HL-60 (cell line): ENCODE data around the gene PELI2.
A peak's percentile ranks its signal among the peaks of the same experiment; 100 is the strongest.

ENCODE experiments used
- DNase-seq, 2 experiments: peaks; one replicate each; pipeline ENCODE4 v3.0.0-alpha.2; 2010 to 2020; ENCODE audit warnings: low read depth in 1 of 2, low spot score in 1 of 2
- H3K27ac ChIP-seq: fragments of 250-450 bp; sonication (Bioruptor Pico); replicated peaks from 2 replicates; pipeline ENCODE4 v1.5.1; 2020; ENCODE audit warnings: mild to moderate bottlenecking, moderate library complexity
- H3K27me3 ChIP-seq: fragments of 250-450 bp; sonication (Bioruptor Pico); 2 replicates; pipeline ENCODE4 v1.5.1; 2021; ENCODE audit warnings: mild to moderate bottlenecking, moderate library complexity; ENCODE audit not compliant: insufficient read depth, poor library complexity, severe bottlenecking
- H3K4me3 ChIP-seq: replicated peaks from 2 replicates; pipeline ENCODE4 v1.5.1; 2011; ENCODE audit warnings: mild to moderate bottlenecking, control low read depth, low read length; ENCODE audit not compliant: insufficient read depth
- CTCF ChIP-seq: IDR thresholded peaks from one replicate; pipeline ENCODE4 v1.5.1; 2011; ENCODE audit warnings: low read length, control low read depth, inconsistent platforms; ENCODE audit not compliant: insufficient read depth
- GABPA ChIP-seq: IDR thresholded peaks from 2 replicates; pipeline ENCODE4 v1.6.1; 2012; ENCODE audit warnings: low read depth
- POLR2AphosphoS5 ChIP-seq: IDR thresholded peaks from 2 replicates; pipeline ENCODE4 v1.6.1; 2012; ENCODE audit warnings: low read depth
- REST ChIP-seq: IDR thresholded peaks from 2 replicates; pipeline ENCODE4 v1.6.1; 2012; ENCODE audit warnings: low read depth; ENCODE audit not compliant: insufficient replicate concordance
- SPI1 ChIP-seq: IDR thresholded peaks from 2 replicates; pipeline ENCODE4 v1.6.1; 2012; ENCODE audit warnings: low read depth, mild to moderate bottlenecking, borderline replicate concordance

Gene PELI2

GRCh38 chr14:56108057-56108456 lies 10.2 kb upstream of the PELI2 start:
- Histone ChIP-seq H3K27ac (no peak overlapping the region), H3K4me3 (no peak overlapping the region), H3K27me3 (no peaks in the 10 kb centered on the region)
- no peak for TF ChIP-seq POLR2AphosphoS5
- TF ChIP-seq SPI1: no peak
- TF ChIP-seq GABPA: no peak
- no peak for TF ChIP-seq REST
- TF ChIP-seq CTCF: no peak
- DNase-seq: no peak

- DNase-seq: peak in 1 of 2 experiments; percentile 47
- H3K4me3 ChIP-seq: no peak overlapping the region
- peak overlapping the region; percentile 87 for H3K27ac ChIP-seq
- H3K27me3 ChIP-seq: no peaks in the 10 kb centered on the region
- TF ChIP-seq SPI1 (peak; percentile 75), CTCF (no peak)
These were observed 5.4 kb upstream of the PELI2 start for GRCh38 chr14:56112781-56113180.

- H3K27ac ChIP-seq: no peak overlapping the region
- no peak for DNase-seq
- no peaks in the 10 kb centered on the region for H3K27me3 ChIP-seq
- no peak overlapping the region for H3K4me3 ChIP-seq
- TF ChIP-seq POLR2AphosphoS5: no peak
- no peak for TF ChIP-seq GABPA
- no peak for TF ChIP-seq SPI1
- TF ChIP-seq REST: no peak
- TF ChIP-seq CTCF: no peak
These were observed 2.8 kb upstream of the PELI2 start for GRCh38 chr14:56115334-56115870.
